ENCODE data around the gene AATF.

DNA sequence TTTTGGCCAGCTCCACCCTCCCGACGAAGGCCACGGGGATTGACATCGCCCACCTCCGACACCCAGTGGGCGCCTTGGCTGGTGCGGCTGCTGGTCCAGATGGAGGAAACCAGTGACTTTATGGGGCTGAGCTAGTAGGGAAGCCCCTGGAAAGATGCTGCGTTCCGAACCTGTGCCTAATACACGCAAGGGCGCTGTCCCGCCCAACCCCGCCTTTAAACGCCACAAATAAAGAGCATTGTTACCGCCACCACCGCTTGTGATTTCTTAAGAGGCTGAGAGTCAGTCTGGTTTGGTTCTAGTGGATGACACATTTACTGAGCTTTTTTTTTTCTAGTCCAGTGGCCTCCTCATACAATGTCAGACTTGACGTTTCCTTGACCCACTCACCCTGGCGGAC, 107.9 kb downstream of the AATF start:
- TF ChIP-seq, protein P1, sequence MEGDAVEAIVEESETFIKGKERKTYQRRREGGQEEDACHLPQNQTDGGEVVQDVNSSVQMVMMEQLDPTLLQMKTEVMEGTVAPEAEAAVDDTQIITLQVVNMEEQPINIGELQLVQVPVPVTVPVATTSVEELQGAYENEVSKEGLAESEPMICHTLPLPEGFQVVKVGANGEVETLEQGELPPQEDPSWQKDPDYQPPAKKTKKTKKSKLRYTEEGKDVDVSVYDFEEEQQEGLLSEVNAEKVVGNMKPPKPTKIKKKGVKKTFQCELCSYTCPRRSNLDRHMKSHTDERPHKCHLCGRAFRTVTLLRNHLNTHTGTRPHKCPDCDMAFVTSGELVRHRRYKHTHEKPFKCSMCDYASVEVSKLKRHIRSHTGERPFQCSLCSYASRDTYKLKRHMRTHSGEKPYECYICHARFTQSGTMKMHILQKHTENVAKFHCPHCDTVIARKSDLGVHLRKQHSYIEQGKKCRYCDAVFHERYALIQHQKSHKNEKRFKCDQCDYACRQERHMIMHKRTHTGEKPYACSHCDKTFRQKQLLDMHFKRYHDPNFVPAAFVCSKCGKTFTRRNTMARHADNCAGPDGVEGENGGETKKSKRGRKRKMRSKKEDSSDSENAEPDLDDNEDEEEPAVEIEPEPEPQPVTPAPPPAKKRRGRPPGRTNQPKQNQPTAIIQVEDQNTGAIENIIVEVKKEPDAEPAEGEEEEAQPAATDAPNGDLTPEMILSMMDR (IDR thresholded peaks at IDR 0.05; ENCODE audit: low read length): no peak
- TF ChIP-seq EZH2 (IDR thresholded peaks at IDR 0.05; ENCODE audit: borderline replicate concordance, low read length): no peak
